Activated CD8-positive, alpha-beta T cell treated with anti-CD3 and anti-CD28 coated beads for 36 hours (primary cell): ENCODE results near the gene SH3BP4. TPM values are rescaled to one million over a fixed set of nuclear protein-coding genes. Genes with fewer than 3 reads are reported as not detected.

Experiments
- ATAC-seq: fragments of 200-7000 bp; cut with Tn5 transposase; one replicate; pipeline ENCODE4 v1.10.0; 2021; ENCODE audit warnings: mild to moderate bottlenecking, moderate library complexity
- CTCF ChIA-PET: fragments of 350-600 bp; sonication (Branson Sonifier 250); formaldehyde crosslinking; loops from one replicate; lab custom pipeline; 2021; ENCODE audit warnings: antibody characterized with exemption; lab: Charles Lee
- POLR2A ChIA-PET: fragments of 350-600 bp; sonication (Branson Sonifier 250); formaldehyde crosslinking; loops from one replicate; lab custom pipeline; 2021; ENCODE audit warnings: antibody characterized with exemption; lab: Charles Lee
- DNase-seq: peaks from one replicate; pipeline ENCODE4 v3.0.0-alpha.2; 2020
- H3K27ac Mint-ChIP-seq: one replicate; pipeline ENCODE4 v1.8.0; 2021; ENCODE audit warnings: mild to moderate bottlenecking, mixed read lengths
- H3K27me3 Mint-ChIP-seq: one replicate; pipeline ENCODE4 v1.8.0; 2021; ENCODE audit warnings: mixed read lengths
- H3K36me3 Mint-ChIP-seq: one replicate; pipeline ENCODE4 v1.8.0; 2021; ENCODE audit warnings: low read depth, mixed read lengths
- H3K4me1 Mint-ChIP-seq: one replicate; pipeline ENCODE4 v1.8.0; 2021; ENCODE audit warnings: low read depth, mixed read lengths
- H3K4me3 Mint-ChIP-seq: one replicate; pipeline ENCODE4 v1.8.0; 2021; ENCODE audit warnings: mild to moderate bottlenecking, moderate library complexity, mixed read lengths
- H3K9me3 Mint-ChIP-seq: one replicate; pipeline ENCODE4 v1.8.0; 2021; ENCODE audit warnings: mixed read lengths
- intact Hi-C: fragments of 100-400 bp; cut with micrococcal nuclease; formaldehyde crosslinking; loops from one replicate; pipeline ENCODE4 v1.10.0; 2022
- total RNA-seq, 2 experiments: library from RNA; stranded (reverse); gene quantifications; one replicate each; pipeline ENCODE4 v1.2.3, GENCODE V29; 2021
- TF ChIP-seq, protein P1 (sequence below): fragments of 200-600 bp; IDR thresholded peaks from one replicate; pipeline ENCODE4 v1.8.0; 2022; ENCODE audit warnings: antibody characterized with exemption, mild to moderate bottlenecking

The SH3BP4 gene
- total RNA-seq, 2 experiments from 2014 or later, result 0.14 to 0.54 TPM

DNA sequence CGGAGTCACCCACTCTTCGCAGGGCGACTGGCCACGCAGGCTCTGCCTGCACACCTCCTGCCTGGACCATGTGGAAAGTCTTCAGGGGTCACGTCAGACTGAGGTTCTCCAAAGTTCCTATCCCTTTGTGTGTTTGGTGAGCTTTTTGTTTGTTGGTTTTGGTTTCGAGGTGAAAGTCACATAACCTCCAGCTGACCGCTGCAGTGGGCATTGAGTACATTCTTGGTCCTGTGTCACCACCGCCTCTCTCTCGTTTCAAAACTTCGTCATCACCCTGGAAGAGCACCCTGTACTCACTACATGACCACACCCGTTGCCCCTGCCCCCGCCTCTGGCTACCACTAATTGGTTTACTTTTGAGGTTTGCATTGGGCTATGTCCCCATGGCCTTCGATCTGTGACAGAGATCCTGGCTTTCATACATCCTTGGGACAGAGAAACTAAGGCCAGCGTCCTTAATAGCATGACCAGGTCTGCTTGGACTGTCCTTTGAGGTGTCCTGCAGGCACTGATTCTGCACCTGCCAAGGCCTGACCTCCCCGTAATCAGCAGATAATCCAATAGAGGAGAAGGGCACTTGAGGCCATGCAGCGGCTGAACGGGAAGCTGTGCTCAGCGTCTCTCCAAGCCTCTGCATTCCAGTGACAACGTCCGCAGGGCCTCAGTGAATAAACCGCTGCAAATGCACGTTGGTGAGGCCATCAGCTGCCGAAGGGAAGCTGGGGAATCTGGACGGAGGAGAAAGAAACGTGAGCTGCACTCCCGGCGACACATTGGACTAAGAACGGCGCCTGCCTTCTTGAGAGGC lies 46.8 kb downstream of the SH3BP4 start:
- CTCF ChIA-PET, result no interaction called here
- DNase-seq (no peak), ATAC-seq (no peak)
- no peaks in the 10 kb centered on the region for H3K9me3 Mint-ChIP-seq
- H3K27me3 Mint-ChIP-seq, result peaks cover 4% of the 10 kb centered on the region
- no peak overlapping the region for H3K4me3 Mint-ChIP-seq
- no peak overlapping the region for H3K27ac Mint-ChIP-seq
- peaks cover 2% of the 10 kb centered on the region for H3K4me1 Mint-ChIP-seq
- no peaks in the 10 kb centered on the region for H3K36me3 Mint-ChIP-seq
- POLR2A ChIA-PET, result no interaction called here
- TF ChIP-seq, protein P1, sequence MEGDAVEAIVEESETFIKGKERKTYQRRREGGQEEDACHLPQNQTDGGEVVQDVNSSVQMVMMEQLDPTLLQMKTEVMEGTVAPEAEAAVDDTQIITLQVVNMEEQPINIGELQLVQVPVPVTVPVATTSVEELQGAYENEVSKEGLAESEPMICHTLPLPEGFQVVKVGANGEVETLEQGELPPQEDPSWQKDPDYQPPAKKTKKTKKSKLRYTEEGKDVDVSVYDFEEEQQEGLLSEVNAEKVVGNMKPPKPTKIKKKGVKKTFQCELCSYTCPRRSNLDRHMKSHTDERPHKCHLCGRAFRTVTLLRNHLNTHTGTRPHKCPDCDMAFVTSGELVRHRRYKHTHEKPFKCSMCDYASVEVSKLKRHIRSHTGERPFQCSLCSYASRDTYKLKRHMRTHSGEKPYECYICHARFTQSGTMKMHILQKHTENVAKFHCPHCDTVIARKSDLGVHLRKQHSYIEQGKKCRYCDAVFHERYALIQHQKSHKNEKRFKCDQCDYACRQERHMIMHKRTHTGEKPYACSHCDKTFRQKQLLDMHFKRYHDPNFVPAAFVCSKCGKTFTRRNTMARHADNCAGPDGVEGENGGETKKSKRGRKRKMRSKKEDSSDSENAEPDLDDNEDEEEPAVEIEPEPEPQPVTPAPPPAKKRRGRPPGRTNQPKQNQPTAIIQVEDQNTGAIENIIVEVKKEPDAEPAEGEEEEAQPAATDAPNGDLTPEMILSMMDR, result no peak
- intact Hi-C loops, result no loop called here

DNA sequence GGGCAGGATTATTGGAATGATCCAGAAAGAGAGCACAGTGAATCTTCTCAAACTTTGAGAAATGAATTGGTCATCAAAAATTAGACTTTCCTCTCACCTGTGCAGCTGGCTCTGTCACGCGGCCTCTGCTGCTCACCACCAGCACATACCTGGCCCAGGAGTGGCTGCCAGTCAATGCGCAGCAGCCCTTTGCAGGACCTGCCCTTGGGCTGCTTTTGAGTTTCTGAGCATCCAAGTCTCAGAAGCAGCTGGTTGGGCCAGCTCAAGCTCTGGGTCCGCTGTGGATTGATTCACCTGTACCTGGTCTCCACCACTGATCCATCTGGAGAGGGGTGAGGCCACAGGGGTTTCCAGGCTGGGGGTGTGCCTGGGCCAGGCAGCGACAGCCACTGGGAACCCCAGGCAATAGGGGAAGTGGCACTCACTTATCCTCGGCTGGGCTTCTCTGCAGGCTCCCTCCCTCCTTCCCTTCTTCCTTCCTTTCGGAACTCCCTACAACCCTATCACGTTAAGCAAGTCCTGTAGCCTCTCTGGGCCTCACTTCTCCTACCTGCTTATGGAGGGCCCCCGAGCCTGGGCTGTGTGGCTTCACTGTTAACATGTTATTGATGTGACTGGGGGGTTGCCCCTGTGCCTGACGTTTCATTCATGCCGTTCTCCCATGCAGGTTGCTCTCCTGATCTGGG lies 48.1 kb downstream of the SH3BP4 start:
- POLR2A ChIA-PET, result no interaction called here
- TF ChIP-seq, protein P1, result no peak
- H3K9me3 Mint-ChIP-seq, result no peaks in the 10 kb centered on the region
- DNase-seq (no peak), ATAC-seq (no peak)
- H3K27me3 Mint-ChIP-seq, result no peaks in the 10 kb centered on the region
- H3K4me3 Mint-ChIP-seq, result no peak overlapping the region
- no peaks in the 10 kb centered on the region for H3K4me1 Mint-ChIP-seq
- no peak overlapping the region for H3K27ac Mint-ChIP-seq
- CTCF ChIA-PET, result no interaction called here
- no peaks in the 10 kb centered on the region for H3K36me3 Mint-ChIP-seq
- intact Hi-C loops, result no loop called here

DNA sequence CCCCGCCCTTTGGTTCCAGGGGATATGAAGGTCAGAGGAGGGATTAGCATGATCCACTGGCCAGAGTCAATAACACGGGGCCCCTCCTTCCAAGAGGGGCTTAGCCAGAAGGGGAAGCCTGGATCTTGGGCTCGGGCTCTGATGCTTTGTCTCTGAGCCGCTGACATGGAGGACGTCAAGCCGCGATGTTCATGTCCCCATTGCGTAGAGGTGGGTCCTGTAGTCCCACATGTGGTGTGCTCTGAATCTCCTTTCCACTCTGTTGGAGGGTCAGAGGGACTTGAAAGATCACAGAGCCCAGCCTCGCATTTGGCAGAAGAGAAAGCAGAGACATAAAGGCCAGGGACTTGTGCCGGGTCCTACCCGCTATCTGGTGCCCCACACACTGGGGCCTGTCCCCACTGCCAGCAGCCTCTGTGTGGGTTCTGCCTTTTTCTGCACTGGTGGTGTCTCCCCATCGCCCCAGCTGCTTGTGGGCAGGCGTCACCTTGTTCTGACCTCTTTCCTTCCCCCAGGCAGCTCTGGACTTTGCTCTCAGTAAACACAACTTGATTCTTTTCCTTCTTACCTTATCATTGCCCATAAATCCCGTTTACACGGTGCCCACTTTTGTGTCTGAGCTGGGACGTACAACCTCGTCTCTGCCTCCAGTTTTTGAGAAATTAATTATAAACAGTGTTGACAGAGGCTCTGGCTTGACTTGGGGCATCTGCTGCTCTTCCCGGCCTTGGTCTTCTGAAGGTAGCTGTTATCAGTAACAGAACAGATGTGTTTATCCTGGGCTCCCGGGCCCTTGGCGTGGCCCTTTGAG lies 48.8 kb downstream of the SH3BP4 start:
- ChIA-PET POLR2A (no interaction called here), CTCF (no interaction called here)

DNA sequence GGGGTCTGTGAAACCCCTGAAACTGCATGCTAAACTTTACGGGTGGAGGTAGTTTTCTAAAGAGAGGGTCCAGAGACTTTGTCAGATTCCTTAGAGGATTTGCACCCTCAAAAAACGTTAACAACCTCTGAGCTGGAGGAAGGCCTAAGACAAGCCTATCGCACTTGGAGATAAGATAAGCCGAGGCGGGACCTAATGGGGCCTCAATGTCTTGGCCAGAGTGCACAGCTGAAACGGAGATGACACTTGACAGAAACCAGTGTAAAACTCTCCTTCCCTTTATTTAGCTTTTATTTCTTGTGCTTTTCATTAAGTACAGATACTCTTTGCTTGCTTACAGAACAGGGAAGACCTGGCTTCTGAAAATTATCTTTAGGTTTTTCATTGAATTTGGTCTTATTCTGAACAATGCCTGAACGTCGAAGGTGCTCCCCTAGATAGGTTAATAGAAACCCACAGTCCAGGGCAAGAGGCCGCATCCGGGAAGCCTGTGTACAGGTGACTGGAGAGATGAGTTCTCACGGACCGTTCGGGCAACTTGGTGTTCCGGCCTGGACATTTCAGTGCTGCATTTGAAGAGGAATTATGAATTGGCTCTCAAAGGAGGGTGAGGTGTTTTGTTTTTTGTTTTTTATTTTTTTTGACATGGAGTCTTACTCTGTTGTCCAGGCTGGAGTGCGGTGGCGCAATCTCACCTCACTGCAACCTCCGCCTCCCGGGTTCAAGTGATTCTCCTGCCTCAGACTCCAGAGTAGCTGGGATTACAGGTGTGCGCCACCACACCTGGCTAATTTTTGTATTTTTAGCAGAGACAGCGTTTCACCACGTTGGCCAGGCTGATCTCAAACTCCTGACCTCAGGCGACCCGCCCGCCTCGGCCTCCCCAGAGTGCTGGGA lies 49.7 kb downstream of the SH3BP4 start:
- CTCF ChIA-PET, result no interaction called here
- no peak for DNase-seq
- TF ChIP-seq, protein P1, result no peak
- Mint-ChIP-seq H3K36me3 (no peaks in the 10 kb centered on the region), H3K4me3 (no peak overlapping the region), H3K27ac (no peak overlapping the region), H3K4me1 (no peaks in the 10 kb centered on the region), H3K9me3 (no peaks in the 10 kb centered on the region), H3K27me3 (no peaks in the 10 kb centered on the region)
- ATAC-seq, result no peak
- intact Hi-C loops, result no loop called here
- POLR2A ChIA-PET, result no interaction called here

More for the DNA sequence above, 48.8 kb downstream of the SH3BP4 start:
- H3K36me3 Mint-ChIP-seq, result no peaks in the 10 kb centered on the region
- no peaks in the 10 kb centered on the region for H3K9me3 Mint-ChIP-seq
- ATAC-seq (no peak), DNase-seq (no peak)
- no peak overlapping the region for H3K27ac Mint-ChIP-seq
- H3K4me1 Mint-ChIP-seq, result no peaks in the 10 kb centered on the region
- TF ChIP-seq, protein P1, result no peak
- intact Hi-C loops, result no loop called here
- no peaks in the 10 kb centered on the region for H3K27me3 Mint-ChIP-seq
- H3K4me3 Mint-ChIP-seq, result no peak overlapping the region
